MM.1S (cell line): ENCODE data around the gene KIAA1958.

Experiments
- DNase-seq: peaks from one replicate; pipeline ENCODE4 v3.0.0-alpha.2; 2015
- H2AFZ ChIP-seq: fragments of 300-600 bp; sonication (generic); 2 replicates; pipeline ENCODE4 v1.6.0; 2016; ENCODE audit warnings: antibody characterized with exemption, low read length
- H3F3A ChIP-seq: fragments of 300-600 bp; sonication (generic); 2 replicates; pipeline ENCODE4 v1.6.1; 2016; ENCODE audit warnings: mild to moderate bottlenecking, antibody characterized with exemption, low read length, moderate library complexity, mixed read lengths; ENCODE audit not compliant: insufficient read depth
- H3K27ac ChIP-seq: fragments of 300-600 bp; sonication (generic); 2 replicates; pipeline ENCODE4 v1.5.1; 2016; ENCODE audit warnings: mild to moderate bottlenecking, low read length
- H3K27me3 ChIP-seq: fragments of 300-600 bp; sonication (generic); replicated peaks from 2 replicates; pipeline ENCODE4 v1.6.0; 2016; ENCODE audit warnings: low read length; ENCODE audit not compliant: insufficient read depth
- H3K36me3 ChIP-seq: fragments of 300-600 bp; sonication (generic); replicated peaks from 2 replicates; pipeline ENCODE4 v1.6.1; 2016; ENCODE audit warnings: mild to moderate bottlenecking, low read length, mixed read lengths; ENCODE audit not compliant: insufficient read depth
- H3K4me1 ChIP-seq: fragments of 300-600 bp; sonication (generic); 2 replicates; pipeline ENCODE4 v1.6.1; 2016; ENCODE audit warnings: low read length, mixed read lengths
- H3K4me2 ChIP-seq: fragments of 300-600 bp; sonication (generic); 2 replicates; pipeline ENCODE4 v1.6.0; 2016; ENCODE audit warnings: low read depth, low read length
- H3K4me3 ChIP-seq: fragments of 300-600 bp; sonication (generic); 2 replicates; pipeline ENCODE4 v1.5.1; 2016; ENCODE audit warnings: low read length, mixed read lengths
- H3K79me2 ChIP-seq: fragments of 300-600 bp; sonication (generic); 2 replicates; pipeline ENCODE4 v1.6.1; 2016; ENCODE audit warnings: mixed run types, low read length, mixed read lengths
- H3K9ac ChIP-seq: fragments of 300-600 bp; sonication (generic); 2 replicates; pipeline ENCODE4 v1.6.1; 2016; ENCODE audit warnings: low read length, mixed read lengths
- H3K9me2 ChIP-seq: fragments of 300-600 bp; sonication (generic); replicated peaks from 2 replicates; pipeline ENCODE4 v1.6.1; 2016; ENCODE audit warnings: mild to moderate bottlenecking, low read length, mixed read lengths; ENCODE audit not compliant: insufficient read depth
- H3K9me3 ChIP-seq: fragments of 300-600 bp; sonication (generic); replicated peaks from 2 replicates; pipeline ENCODE4 v1.6.1; 2016; ENCODE audit warnings: mild to moderate bottlenecking, low read length, mixed read lengths; ENCODE audit not compliant: insufficient read depth
- H4K20me1 ChIP-seq: fragments of 300-600 bp; sonication (generic); 2 replicates; pipeline ENCODE4 v1.6.1; 2016; ENCODE audit warnings: mild to moderate bottlenecking, low read length, moderate library complexity, mixed read lengths; ENCODE audit not compliant: insufficient read depth
- EZH2 ChIP-seq: fragments of 300-600 bp; sonication (generic); optimal IDR thresholded peaks from 2 replicates; pipeline ENCODE3; 2017; ENCODE audit warnings: low read depth, mild to moderate bottlenecking, antibody characterized with exemption, low read length, mixed read lengths
- EZH2phosphoT487 ChIP-seq: fragments of 300-600 bp; sonication (generic); IDR thresholded peaks from 2 replicates; pipeline ENCODE4 v1.6.1; 2018; ENCODE audit warnings: antibody characterized with exemption, low read length
- TF ChIP-seq, protein P1 (sequence below): fragments of 300-600 bp; sonication (generic); IDR thresholded peaks from 2 replicates; pipeline ENCODE4 v1.5.1; 2016; ENCODE audit warnings: antibody characterized with exemption, low read length, mixed read lengths

Gene KIAA1958

DNA sequence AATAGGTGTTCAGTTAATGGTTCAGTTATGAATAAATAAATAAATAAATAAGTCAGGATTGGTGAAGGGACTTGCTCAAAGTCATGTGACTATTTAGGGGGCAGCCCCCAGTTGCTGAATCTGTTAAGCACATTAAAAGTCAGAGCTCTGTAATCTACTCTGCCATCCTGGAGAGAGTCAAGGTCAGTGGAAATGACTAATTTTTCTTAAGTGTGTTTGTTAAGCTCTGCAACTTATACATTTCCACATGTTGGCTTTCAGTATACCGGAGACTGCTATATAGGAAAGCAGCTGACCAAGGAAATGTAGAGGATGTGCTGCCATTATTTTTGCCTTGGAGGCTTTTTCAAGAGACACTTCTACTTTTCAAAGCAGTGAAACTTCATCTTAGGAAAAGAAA is 57.9 kb downstream of the KIAA1958 start:
- Histone ChIP-seq H3K9me3 (no peaks in the 10 kb centered on the region), H4K20me1 (no peaks in the 10 kb centered on the region), H3K4me3 (no peak overlapping the region), H3K9me2 (no peaks in the 10 kb centered on the region), H3K79me2 (no peaks in the 10 kb centered on the region), H3K4me2 (no peak overlapping the region), H3K9ac (no peak overlapping the region), H3K27me3 (no peaks in the 10 kb centered on the region), H3K27ac (no peak overlapping the region), H3K4me1 (no peaks in the 10 kb centered on the region; the same call in 1 of the 2 replicates), H2AFZ (no peak overlapping the region), H3F3A (no peaks in the 10 kb centered on the region), H3K36me3 (no peaks in the 10 kb centered on the region)
- no peak for DNase-seq
- TF ChIP-seq EZH2 (no peak), EZH2phosphoT487 (no peak)
- TF ChIP-seq, protein P1, sequence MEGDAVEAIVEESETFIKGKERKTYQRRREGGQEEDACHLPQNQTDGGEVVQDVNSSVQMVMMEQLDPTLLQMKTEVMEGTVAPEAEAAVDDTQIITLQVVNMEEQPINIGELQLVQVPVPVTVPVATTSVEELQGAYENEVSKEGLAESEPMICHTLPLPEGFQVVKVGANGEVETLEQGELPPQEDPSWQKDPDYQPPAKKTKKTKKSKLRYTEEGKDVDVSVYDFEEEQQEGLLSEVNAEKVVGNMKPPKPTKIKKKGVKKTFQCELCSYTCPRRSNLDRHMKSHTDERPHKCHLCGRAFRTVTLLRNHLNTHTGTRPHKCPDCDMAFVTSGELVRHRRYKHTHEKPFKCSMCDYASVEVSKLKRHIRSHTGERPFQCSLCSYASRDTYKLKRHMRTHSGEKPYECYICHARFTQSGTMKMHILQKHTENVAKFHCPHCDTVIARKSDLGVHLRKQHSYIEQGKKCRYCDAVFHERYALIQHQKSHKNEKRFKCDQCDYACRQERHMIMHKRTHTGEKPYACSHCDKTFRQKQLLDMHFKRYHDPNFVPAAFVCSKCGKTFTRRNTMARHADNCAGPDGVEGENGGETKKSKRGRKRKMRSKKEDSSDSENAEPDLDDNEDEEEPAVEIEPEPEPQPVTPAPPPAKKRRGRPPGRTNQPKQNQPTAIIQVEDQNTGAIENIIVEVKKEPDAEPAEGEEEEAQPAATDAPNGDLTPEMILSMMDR, result no peak

DNA sequence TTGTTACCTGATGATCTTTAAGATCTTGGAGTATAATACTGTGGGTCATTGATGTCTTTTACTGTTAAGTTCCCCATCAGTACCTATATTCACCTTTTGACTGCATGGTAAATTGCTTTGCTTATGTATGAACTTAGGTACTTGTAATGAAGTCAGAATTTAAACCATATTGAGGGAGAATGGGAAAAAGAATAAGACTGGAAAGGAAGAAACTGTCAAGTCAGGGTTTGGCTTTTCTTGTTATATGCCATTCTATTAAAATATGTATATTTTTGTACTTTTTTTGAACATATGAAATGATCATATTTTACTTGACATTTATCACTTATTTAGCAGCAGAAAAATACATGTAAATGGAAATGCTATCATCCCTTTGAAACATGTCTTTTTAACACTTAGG is 58.6 kb downstream of the KIAA1958 start:
- H3K79me2 ChIP-seq, result no peaks in the 10 kb centered on the region
- no peak for DNase-seq
- no peaks in the 10 kb centered on the region for H3K36me3 ChIP-seq
- no peaks in the 10 kb centered on the region for H3K27me3 ChIP-seq
- no peak overlapping the region for H3K9ac ChIP-seq
- H3K4me2 ChIP-seq, result no peak overlapping the region
- no peak overlapping the region for H3K27ac ChIP-seq
- no peaks in the 10 kb centered on the region for H3F3A ChIP-seq
- no peak overlapping the region for H3K4me3 ChIP-seq
- H3K9me2 ChIP-seq, result no peaks in the 10 kb centered on the region
- H3K4me1 ChIP-seq, result no peaks in the 10 kb centered on the region; the same call in 1 of the 2 replicates
- no peaks in the 10 kb centered on the region for H4K20me1 ChIP-seq
- TF ChIP-seq EZH2 (no peak), EZH2phosphoT487 (no peak)
- TF ChIP-seq, protein P1, result no peak
- H3K9me3 ChIP-seq, result no peaks in the 10 kb centered on the region
- no peak overlapping the region for H2AFZ ChIP-seq

DNA sequence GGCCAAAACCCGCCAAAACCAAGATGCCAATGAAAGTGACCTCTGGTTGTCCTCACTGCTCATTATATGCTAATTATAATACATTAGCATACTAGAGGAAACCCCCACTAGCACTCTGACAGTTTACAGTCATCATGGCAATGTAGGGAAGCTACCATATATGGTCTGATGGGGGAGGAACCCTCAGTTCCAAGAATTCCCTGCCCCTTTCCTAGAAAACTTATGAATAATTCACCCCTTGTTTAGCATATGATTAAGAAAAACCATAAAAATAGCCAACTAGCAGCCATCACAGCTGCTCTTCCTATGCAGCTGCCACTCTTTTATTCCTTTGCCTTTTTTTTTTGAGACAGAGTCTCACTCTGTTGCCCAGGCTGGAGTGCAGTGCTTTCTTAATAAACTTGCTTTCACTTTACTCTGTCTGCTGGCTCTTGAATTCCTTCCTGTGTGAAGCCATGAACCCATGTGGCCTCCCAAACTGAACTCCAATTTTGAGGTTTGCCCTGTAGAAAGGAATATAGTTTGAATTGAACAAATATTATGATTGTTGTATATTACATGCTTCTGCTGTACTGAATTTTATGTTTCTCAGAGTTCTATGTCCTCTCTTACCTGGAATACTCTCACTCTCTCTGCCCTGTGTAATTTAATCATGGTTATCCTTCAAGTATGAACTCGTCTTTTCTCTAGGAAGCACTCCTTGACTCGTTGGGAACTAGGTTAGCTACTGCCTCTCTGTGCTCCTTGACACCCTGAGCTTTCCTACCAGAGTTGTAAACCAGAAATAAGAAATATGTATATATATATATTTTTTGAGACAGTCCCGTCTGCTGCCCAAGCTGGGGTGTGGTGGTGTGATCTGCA is 59.8 kb downstream of the KIAA1958 start:
- H3K27me3 ChIP-seq, result no peaks in the 10 kb centered on the region
- TF ChIP-seq EZH2 (no peak), EZH2phosphoT487 (no peak)
- TF ChIP-seq, protein P1, result no peak
- no peaks in the 10 kb centered on the region for H3F3A ChIP-seq
- no peaks in the 10 kb centered on the region; the same call in 1 of the 2 replicates for H3K4me1 ChIP-seq
- H3K4me3 ChIP-seq, result no peak overlapping the region
- no peak overlapping the region for H3K9ac ChIP-seq
- H3K9me2 ChIP-seq, result no peaks in the 10 kb centered on the region
- no peaks in the 10 kb centered on the region for H3K9me3 ChIP-seq
- no peaks in the 10 kb centered on the region for H3K36me3 ChIP-seq
- DNase-seq, result peak; percentile 12
- H2AFZ ChIP-seq, result no peak overlapping the region
- no peaks in the 10 kb centered on the region for H3K79me2 ChIP-seq
- H3K4me2 ChIP-seq, result peak overlapping the region; percentile 18; the same call in 1 of the 2 replicates
- no peak overlapping the region for H3K27ac ChIP-seq
- H4K20me1 ChIP-seq, result no peaks in the 10 kb centered on the region
